GM18858 (cell line): ENCODE results near the gene UVSSA.
"Not testable (repeated sequence)": the region's sequence is repeated elsewhere in the genome, so short reads cannot be mapped to it uniquely, and the experiment has no call there.

ENCODE experiments used
- ATAC-seq: cut with Tn5 transposase; IDR thresholded peaks from one replicate; pipeline ENCODE4 v1.9.1; 2021; ENCODE audit not compliant: unreplicated experiment

UVSSA gene

GRCh38 chr4:1362521-1362920, 15.5 kb downstream of the UVSSA start:
- ATAC-seq = no peak

GRCh38 chr4:1363513-1363912, 16.5 kb downstream of the UVSSA start:
- no peak for ATAC-seq

- ATAC-seq = no peak
Observed at GRCh38 chr4:1364217-1364616, 17.2 kb downstream of the UVSSA start.

GRCh38 chr4:1364748-1365147, 17.7 kb downstream of the UVSSA start:
- no peak for ATAC-seq

GRCh38 chr4:1365271-1366178, 18.5 kb downstream of the UVSSA start:
- ATAC-seq = no peak

- ATAC-seq = no peak
Observed at GRCh38 chr4:1366371-1367229, 19.6 kb downstream of the UVSSA start.

GRCh38 chr4:1367230-1367935, 20.4 kb downstream of the UVSSA start:
- ATAC-seq = no peak

GRCh38 chr4:1367936-1368289, 20.9 kb downstream of the UVSSA start:
- ATAC-seq = no peak

- no peak for ATAC-seq
Observed at GRCh38 chr4:1368421-1369090, 21.5 kb downstream of the UVSSA start.

GRCh38 chr4:1369091-1369450, 22.1 kb downstream of the UVSSA start:
- ATAC-seq = no peak

GRCh38 chr4:1369479-1370079, 22.6 kb downstream of the UVSSA start:
- ATAC-seq = no peak

- ATAC-seq = no peak
Observed at GRCh38 chr4:1370321-1371124, 23.5 kb downstream of the UVSSA start.

- no peak for ATAC-seq
Observed at GRCh38 chr4:1371176-1372165, 24.5 kb downstream of the UVSSA start.

- not testable (repeated sequence) for ATAC-seq
Observed at GRCh38 chr4:1372576-1372975, 25.6 kb downstream of the UVSSA start.

- no peak for ATAC-seq
Observed at GRCh38 chr4:1373892-1374705, 27.1 kb downstream of the UVSSA start.

GRCh38 chr4:1374706-1375045, 27.7 kb downstream of the UVSSA start:
- no peak for ATAC-seq

- ATAC-seq = no peak
Observed at GRCh38 chr4:1375051-1375721, 28.2 kb downstream of the UVSSA start.
